ENCODE measurements around the gene DOCK11. TPM values are rescaled to one million over a fixed set of nuclear protein-coding genes. Genes with fewer than 3 reads are reported as not detected.

The DOCK11 gene
- total RNA-seq, 2 donors from 2014 or later, result 3.1 to 3.4 TPM

DNA sequence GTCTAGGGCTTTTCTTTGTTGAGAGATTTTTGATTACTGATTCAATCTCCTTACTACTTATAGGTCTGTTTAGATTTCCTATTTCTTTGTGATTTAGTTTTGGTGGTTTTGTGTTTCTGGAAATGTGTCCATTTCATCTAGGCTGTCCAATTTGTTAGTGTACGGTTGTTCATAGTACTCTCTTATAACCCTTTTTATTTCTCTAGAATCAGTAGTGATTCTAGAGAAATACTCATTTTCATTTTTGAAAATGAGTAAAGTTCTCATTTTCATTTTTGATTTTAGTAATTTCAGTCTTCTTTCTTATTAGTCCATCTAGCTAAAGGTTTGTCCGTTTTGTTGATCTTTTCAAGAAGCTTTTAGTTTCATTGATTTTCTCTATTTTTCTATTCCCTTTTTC, 239.3 kb downstream of the DOCK11 start:
- Histone ChIP-seq H3K27me3 (ENCODE audit: control insufficient read depth, insufficient read depth, low read length, poor library complexity, severe bottlenecking) (no peaks in the 10 kb centered on the region), H3K27ac (ENCODE audit: low read depth, low read length) (no peak overlapping the region), H3K36me3 (ENCODE audit: control insufficient read depth, insufficient read depth, low read length) (no peaks in the 10 kb centered on the region), H3K9ac (ENCODE audit: extremely low read depth, low read length, poor library complexity, severe bottlenecking) (no peak overlapping the region), H3K9me3 (ENCODE audit: control insufficient read depth, low read length) (peaks cover 14% of the 10 kb centered on the region), H3K4me3 (ENCODE audit: low read length) (no peak overlapping the region), H3K4me1 (ENCODE audit: control insufficient read depth, insufficient read depth, low read length) (no peaks in the 10 kb centered on the region)
- Mint-ChIP-seq H3K4me1 (peaks cover 12% of the 10 kb centered on the region), H3K27me3 (ENCODE audit: insufficient read depth) (no peaks in the 10 kb centered on the region), H3K9me3 (peaks cover 71% of the 10 kb centered on the region), H3K36me3 (ENCODE audit: low read depth) (peaks cover 1% of the 10 kb centered on the region), H3K4me3 (no peak overlapping the region), H3K27ac (no peak overlapping the region)
- TF ChIP-seq, protein P1, sequence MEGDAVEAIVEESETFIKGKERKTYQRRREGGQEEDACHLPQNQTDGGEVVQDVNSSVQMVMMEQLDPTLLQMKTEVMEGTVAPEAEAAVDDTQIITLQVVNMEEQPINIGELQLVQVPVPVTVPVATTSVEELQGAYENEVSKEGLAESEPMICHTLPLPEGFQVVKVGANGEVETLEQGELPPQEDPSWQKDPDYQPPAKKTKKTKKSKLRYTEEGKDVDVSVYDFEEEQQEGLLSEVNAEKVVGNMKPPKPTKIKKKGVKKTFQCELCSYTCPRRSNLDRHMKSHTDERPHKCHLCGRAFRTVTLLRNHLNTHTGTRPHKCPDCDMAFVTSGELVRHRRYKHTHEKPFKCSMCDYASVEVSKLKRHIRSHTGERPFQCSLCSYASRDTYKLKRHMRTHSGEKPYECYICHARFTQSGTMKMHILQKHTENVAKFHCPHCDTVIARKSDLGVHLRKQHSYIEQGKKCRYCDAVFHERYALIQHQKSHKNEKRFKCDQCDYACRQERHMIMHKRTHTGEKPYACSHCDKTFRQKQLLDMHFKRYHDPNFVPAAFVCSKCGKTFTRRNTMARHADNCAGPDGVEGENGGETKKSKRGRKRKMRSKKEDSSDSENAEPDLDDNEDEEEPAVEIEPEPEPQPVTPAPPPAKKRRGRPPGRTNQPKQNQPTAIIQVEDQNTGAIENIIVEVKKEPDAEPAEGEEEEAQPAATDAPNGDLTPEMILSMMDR (conservative IDR thresholded peaks at IDR 0.05), result no peak
- no CpG with 5 or more reads among the region's 2 CpGs for WGBS, 2 experiments (ENCODE audit: insufficient coverage in 1 of 2, insufficient read length in 1 of 2)
- no peak for DNase-seq

Other genes starting within 250 kb of the DOCK11 start
- gene WDR44, start 149.7 kb upstream of the DOCK11 start, total RNA-seq, result 10 to 100 TPM; 26.3 to 36.3 TPM
- 10 to 100 TPM; 27.8 to 32.9 TPM for gene IL13RA1, start 231.8 kb downstream of the DOCK11 start, total RNA-seq